ENCODE results near the gene HIP1. TPM values are rescaled to one million over a fixed set of nuclear protein-coding genes. Genes with fewer than 3 reads are reported as not detected.
"Not testable (repeated sequence)": the region's sequence is repeated elsewhere in the genome, so short reads cannot be mapped to it uniquely, and the experiment has no call there.

HIP1 gene
- total RNA-seq, 2 donors from 2014 or later, result 12.2 to 13.6 TPM

DNA sequence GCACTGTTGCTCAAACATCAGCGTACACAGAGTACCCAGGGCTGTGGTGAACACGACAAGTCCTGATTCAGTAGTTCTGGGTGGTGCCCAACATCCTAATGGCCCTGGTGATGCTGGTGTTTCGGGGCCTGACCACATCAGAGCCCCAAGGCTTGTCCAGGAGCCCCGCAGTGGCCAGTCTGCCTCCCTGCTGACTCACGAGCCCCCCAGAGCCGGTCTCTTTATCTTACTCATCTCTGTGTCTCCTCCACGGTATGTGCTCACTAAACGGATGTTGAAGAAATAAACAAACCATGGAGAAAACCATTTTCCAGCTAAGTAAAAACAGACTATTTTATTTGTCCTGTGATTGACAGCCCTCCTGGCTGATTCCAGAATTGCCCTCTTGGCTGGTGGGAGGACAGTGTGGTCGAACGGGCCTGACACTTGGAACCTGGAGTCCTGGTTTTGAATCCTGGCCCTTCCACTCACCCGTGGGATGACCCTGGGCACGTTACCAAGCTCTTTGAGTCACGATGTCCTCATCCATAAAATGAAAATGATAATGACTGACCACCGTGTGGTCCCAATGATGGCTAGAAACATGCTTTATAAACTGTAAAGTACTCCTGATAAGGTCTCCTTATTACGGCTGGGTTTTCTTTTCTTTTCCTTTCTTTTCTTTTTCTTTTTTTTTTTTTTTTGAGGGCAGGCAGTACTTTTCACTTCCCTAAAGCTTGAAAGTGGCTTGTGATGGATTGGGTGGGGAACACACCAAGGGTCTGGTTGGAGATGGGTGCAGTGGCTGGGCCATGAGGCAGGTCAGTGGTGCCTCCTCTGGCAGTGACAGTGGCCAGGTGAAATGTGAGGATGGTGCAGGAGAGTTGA lies 5.7 kb downstream of the HIP1 start:
- H3K9me3 ChIP-seq, result no peaks in the 10 kb centered on the region
- H3K4me3 ChIP-seq, result no peak overlapping the region
- peaks cover 0 to 30% of the 10 kb centered on the region in 2 donors for H3K4me1 ChIP-seq
- H3K36me3 ChIP-seq, result no peaks in the 10 kb centered on the region
- DNase-seq (ENCODE audit: low spot score), result no peak
- H3K27ac ChIP-seq, result peak overlapping the region in 1 of 2 donors; percentile 14
- no peaks in the 10 kb centered on the region for H3K27me3 ChIP-seq
- TF ChIP-seq, protein P1, sequence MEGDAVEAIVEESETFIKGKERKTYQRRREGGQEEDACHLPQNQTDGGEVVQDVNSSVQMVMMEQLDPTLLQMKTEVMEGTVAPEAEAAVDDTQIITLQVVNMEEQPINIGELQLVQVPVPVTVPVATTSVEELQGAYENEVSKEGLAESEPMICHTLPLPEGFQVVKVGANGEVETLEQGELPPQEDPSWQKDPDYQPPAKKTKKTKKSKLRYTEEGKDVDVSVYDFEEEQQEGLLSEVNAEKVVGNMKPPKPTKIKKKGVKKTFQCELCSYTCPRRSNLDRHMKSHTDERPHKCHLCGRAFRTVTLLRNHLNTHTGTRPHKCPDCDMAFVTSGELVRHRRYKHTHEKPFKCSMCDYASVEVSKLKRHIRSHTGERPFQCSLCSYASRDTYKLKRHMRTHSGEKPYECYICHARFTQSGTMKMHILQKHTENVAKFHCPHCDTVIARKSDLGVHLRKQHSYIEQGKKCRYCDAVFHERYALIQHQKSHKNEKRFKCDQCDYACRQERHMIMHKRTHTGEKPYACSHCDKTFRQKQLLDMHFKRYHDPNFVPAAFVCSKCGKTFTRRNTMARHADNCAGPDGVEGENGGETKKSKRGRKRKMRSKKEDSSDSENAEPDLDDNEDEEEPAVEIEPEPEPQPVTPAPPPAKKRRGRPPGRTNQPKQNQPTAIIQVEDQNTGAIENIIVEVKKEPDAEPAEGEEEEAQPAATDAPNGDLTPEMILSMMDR (IDR thresholded peaks at IDR 0.05), result no peak

DNA sequence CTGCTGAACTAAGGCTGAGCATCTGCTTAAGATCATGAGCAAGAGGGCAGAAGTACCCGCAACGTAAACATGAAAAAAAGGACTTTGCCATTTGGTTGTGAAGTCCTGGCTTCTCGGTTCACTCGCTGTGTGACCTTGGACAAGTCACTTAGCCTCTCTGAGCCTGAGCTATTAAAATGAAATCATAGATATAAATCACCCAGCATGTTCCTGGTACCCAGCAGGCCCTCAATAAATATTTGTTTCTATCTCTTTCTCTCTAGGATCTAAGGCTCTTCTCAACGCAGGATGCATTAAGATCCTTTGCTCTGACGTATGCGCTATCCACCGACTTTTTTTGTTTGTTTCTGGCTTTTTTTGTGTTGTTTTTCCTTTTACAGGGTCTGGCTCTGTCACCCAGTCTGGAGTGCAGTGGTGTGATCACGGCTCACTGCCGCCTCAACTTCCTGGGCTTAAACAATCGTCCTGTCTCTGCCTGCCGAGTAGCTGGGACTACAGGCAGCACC lies 6.7 kb downstream of the HIP1 start:
- no peak overlapping the region for H3K4me3 ChIP-seq
- no peak overlapping the region for H3K27ac ChIP-seq
- H3K27me3 ChIP-seq, result no peaks in the 10 kb centered on the region
- peaks cover 0 to 23% of the 10 kb centered on the region in 2 donors for H3K4me1 ChIP-seq
- H3K9me3 ChIP-seq, result no peaks in the 10 kb centered on the region
- no peak for DNase-seq (ENCODE audit: low spot score)
- TF ChIP-seq, protein P1 (IDR thresholded peaks at IDR 0.05), result no peak
- H3K36me3 ChIP-seq, result no peaks in the 10 kb centered on the region

DNA sequence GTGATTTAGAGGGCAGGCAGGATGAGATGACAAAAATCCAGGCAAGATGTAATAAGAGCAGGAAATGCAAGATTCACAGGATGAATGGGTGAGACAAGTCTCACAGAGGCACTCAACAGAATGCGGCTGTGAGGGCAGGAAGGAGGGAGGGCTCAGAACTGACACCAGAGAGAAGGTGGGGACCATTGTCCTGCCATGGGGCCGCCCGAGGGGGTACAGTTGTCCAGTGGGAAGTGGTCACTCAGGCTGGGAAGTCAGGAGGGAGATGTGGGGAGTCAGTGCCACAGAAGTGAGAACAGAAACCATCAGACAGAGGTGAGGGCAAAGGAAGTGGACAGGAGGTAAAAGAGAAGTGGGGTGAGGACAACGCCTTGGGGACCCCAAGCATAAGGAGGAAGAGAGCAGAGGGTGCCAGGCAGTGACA lies 8.9 kb downstream of the HIP1 start:
- Histone ChIP-seq H3K27me3 (no peaks in the 10 kb centered on the region), H3K9me3 (no peaks in the 10 kb centered on the region), H3K4me1 (peaks cover 0 to 20% of the 10 kb centered on the region in 2 donors), H3K36me3 (no peaks in the 10 kb centered on the region), H3K27ac (no peak overlapping the region), H3K4me3 (no peak overlapping the region)
- TF ChIP-seq, protein P1 (IDR thresholded peaks at IDR 0.05), result no peak
- DNase-seq (ENCODE audit: low spot score), result no peak

DNA sequence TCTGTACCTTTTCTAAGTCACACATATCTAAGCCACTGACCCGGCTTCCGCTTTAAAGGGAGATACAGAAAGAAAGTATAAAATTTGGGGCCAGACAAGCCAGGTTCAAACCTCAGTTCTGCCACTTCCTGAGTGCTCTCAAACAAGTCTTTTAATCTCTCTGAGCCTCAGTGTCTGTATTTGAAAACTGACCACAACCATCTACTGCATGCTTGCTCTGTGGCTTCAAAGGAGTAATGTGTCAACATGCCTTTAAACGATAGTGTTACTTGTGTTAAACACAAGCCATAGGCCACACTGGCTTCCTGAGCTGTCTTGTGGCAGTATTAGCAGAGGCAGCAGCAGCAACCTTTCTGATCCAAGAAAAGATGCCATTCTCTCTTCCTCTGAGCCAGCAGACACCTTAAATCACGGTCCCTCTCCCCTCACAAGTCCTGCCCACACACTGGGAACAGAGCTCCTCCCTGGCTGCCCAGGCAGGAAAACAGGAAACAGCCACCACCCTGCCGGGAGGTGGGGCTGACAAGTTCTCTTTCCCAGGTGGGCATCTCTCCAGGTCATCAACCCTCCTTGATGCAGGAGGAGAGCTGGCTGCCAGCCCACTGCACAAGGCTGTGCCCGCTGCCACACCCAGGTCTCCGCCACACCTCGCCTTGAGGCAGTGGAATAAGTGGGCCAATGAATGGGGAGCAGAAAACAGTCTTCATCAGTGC lies 10.7 kb downstream of the HIP1 start:
- Histone ChIP-seq H3K27me3 (no peaks in the 10 kb centered on the region), H3K9me3 (no peaks in the 10 kb centered on the region), H3K36me3 (no peaks in the 10 kb centered on the region), H3K4me1 (peaks cover 0 to 18% of the 10 kb centered on the region in 2 donors), H3K27ac (peak overlapping the region in 1 of 2 donors; percentile 40), H3K4me3 (no peak overlapping the region)
- TF ChIP-seq, protein P1 (IDR thresholded peaks at IDR 0.05), result no peak
- DNase-seq (ENCODE audit: low spot score), result no peak

DNA sequence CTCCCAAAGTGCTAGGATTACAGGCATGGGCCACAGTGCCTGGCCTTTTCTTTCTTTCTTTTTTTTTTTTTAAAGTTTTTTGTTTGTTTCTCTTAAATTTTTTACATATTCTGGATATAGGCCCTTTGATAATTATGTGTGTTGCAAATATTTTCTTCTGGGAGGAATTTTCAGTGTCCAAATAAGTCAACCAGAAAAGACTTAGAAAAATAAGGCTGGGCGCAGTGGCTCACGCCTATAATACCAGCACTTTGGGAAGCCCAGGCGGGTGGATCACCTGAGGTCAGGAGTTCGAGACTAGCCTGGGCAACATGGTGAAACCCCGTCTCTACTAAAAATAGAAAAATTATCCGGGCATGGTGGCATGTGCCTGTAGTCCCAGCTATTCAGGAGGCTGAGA lies 11.4 kb downstream of the HIP1 start:
- H3K36me3 ChIP-seq; H3K4me3 ChIP-seq; H3K9me3 ChIP-seq; H3K27me3 ChIP-seq; H3K27ac ChIP-seq; DNase-seq (ENCODE audit: low spot score): not testable (repeated sequence)
- peaks cover 0 to 18% of the 10 kb centered on the region in 2 donors for H3K4me1 ChIP-seq

DNA sequence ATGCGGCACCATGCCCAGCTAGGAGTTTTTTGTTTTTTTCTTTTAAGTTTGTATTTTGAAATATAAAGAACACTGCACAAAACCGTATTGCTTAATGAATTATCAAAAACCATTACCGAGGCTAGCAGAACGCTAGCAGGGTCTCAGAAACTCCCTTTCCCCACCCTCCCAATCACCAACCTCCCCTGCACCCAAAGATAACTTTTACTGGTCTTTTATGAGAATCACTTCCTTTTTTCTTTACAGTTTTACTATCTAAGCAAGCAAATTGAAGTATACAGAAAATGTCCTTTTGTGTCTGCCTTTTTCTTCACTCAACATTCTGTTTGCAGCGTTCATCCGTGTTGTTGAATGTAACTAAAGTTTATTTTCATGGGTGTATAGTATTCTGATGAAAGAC lies 13.4 kb downstream of the HIP1 start:
- no peak for DNase-seq (ENCODE audit: low spot score)
- no peaks in the 10 kb centered on the region for H3K36me3 ChIP-seq
- H3K4me3 ChIP-seq, result no peak overlapping the region
- H3K27ac ChIP-seq, result no peak overlapping the region
- H3K4me1 ChIP-seq, result peaks cover 0 to 18% of the 10 kb centered on the region in 2 donors
- TF ChIP-seq, protein P1 (IDR thresholded peaks at IDR 0.05), result no peak
- H3K9me3 ChIP-seq, result no peaks in the 10 kb centered on the region
- no peaks in the 10 kb centered on the region for H3K27me3 ChIP-seq
